ENCODE measurements around the gene ANGPTL2. TPM values are rescaled to one million over a fixed set of nuclear protein-coding genes. Genes with fewer than 3 reads are reported as not detected.
A peak's percentile ranks its signal among the peaks of the same experiment; 100 is the strongest.

Gene ANGPTL2
- total RNA-seq, 1 donor from 2014 or later: 7.7 TPM

DNA sequence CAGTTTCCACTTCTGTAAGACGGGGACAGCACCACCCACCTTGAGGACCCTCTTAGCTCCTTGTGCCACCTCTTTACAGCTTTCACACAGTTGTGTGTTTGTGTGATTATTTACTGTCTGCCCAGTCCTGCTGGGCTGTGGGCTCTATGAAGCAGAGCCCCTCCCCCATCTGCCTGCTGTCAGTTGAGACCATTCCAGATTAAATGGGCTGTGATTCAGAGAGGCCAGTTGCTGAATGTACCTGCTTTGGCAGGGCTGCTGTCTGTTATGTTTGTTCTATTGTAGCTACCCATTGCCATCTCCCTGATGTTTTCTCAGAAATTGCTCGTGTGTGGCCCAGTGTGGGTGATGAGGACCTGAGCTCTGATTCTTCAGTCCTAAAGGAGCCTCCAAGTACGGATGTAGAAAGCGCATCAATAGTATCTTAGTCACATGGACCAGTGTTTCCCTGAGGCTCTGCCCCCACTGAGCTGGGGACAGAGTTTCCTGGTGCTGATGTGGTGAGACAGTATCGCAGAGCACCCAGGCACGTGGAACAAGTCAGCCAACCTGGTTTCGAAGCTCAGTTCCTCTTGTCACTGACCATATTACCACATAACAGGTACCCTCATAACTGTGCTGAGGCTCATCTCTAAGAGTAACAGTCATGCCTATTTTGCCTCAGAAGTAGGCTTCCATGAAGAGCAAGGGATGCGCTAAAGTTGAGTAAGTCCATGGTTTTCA is 3.7 kb downstream of the ANGPTL2 start:
- no peak for DNase-seq (ENCODE audit: low read depth in 2 of 2)

DNA sequence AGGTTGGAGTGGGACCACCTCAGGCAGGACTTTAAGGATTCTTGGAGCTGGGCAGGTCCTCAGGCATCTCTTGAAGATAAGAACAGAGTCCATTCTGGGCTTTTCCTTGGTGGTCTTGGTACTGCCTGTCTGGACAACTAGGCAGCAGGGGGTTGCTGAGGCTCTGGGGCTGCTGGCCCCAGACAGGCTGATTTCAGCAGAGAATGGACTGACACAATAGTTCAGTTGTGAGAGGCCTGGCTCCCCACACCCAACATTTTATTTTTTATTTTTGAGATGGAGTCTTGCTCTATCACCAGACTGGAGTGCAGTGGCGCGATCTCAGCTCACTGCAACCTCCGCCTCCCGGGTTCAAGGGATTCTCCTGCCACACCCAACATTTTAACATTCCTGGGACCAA is 4.6 kb downstream of the ANGPTL2 start:
- no peak for DNase-seq (ENCODE audit: low read depth in 2 of 2)

DNA sequence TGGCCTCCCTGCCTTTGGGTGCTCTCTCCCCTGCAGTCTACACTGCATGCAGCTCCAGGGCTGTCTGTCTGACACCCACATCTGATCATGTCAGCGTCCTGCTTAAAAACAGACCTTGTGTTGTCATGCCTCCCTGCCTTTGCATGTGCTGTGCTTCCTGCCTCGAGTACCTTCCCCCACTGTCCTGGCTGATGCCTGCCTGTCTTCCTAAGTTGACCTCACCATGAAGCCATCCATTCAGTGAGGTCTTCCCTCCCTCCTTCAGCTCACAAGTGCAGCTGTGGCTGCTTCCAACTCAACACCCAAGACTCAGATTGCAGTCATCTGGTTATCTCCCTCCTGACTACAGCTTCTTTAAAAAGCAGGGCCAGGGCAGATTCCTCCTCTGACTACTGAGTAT is 5.5 kb downstream of the ANGPTL2 start:
- DNase-seq (ENCODE audit: low read depth in 2 of 2): no peak

DNA sequence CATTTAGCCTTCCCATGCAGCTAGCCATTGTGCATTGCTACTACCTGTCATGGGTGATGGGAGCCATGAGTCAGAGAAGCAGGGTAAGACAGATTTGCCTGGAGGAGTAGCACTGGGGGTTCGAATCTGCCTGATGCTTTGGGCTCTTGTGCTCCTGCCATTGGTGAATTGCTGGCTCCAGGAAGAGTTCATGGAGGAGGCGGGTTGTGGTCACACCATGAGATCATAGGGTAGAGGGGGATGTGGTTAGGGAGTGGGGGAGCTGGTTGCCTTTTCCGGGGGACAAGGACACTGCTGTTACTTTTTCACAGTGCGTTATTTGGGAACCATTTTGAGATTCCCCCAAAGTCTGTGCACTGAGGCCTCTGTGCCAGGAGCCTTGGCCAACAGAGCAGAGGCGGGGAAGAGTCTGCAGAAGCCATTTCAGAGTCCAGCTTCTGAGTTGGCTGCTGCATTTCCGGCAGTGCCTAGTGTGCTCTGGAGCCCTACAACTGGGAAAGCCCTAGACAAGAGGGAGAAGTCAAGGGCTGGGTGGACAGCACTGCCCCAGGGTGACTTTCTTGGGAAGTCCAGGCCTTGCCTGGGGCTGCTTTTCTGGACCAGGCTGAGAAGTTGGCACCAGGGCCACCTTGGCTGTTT is 6.2 kb downstream of the ANGPTL2 start:
- no peak for DNase-seq (ENCODE audit: low read depth in 2 of 2)

DNA sequence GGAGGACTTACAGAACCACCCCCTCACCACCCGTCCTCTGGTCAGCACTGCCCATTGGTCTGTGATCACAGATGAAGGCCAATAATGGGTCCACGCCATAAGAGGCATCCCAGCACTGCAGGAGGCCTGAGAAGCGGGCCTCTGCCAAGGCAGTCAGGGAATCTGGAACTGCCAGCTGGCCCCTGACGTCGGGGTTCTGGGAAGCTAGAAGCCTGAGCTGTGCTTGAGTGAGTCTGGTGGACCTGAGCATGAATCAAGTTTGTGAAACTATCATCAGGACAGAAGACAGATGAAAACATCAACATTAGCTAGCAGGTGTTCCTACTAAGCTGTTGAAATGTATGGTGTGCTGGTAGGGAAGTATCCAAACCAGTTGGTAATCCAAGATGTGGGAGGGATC is 7.8 kb downstream of the ANGPTL2 start:
- DNase-seq (ENCODE audit: low read depth in 2 of 2): no peak

DNA sequence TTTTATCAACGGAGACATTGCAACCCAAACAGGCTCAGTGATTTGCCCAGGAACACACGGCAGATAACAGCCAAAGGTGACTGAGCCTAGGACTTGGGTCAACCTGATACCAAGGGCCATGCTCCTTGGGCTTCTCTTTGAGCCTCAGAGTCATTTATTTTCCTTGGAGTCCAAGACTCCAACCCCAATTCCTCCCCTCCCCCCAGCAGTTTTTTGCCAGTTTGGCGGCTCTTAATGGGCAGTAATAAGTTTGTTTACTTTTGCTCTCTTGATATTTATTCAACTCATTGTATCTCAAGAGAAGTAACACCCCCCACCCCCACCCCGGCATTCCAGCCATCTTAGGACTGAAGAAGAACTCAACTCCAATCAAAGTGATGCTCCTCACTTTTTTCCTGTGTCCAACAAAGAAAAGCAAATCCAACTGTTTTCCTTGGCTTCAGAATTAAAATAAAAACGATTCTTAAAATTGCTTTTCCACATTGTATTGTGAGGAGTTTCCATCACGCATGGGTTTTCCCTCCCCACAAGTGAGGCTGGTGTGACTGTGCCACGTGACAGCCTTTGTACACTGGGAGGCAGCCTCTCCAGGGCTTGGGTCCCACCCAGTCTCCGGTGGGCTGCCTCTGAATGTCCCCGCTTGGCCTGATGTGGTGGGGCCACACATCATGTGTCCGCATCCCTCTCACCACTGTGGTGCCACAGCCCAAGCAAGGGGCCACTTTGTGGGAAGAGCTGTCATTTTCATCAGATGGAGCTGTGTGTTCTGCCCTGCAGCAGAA is 9.1 kb downstream of the ANGPTL2 start:
- DNase-seq (ENCODE audit: low read depth in 2 of 2): peak; percentile 17 to 45

DNA sequence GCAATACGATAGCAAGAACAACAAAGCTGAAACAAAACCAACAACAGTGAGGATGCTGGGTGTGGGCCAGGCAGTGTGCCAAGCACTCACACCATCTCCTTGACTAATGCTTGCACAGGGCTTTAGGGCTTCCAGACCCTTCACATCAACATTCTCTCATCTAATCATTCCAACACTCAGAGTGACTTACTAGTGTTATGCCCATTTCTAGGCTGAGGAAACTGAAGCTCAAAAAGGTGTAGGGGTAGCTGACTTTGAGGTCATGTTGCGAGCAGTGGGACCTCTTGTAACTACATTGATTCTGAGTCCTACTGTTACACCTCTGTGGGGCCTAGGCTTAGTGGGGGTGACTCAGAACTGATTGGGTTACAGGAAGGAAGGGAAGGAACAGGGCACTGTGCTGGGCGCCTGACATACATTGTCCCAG is 9.7 kb downstream of the ANGPTL2 start:
- peak in 1 of 2 donors; percentile 59 for DNase-seq (ENCODE audit: low read depth in 2 of 2)

DNA sequence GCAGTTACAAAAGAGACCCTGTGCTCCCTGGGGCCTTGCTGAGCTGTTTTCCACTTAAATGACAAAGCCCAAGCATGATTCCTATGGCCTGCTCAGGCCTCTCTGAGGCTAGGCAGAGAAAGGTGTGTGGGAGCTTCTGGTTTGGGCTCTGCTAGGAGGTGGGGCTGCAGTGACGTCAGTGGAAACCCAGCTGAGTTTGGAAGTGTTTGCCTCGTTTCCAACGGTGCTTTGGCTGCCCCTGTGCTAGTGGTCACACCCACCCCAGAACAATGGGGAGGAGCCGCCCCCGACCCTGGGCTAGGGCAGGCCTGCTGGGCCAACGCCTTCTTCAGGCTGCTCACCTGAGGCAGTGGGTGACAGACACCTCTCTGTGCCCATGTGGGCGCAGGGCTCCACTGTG is 10.4 kb downstream of the ANGPTL2 start:
- DNase-seq (ENCODE audit: low read depth in 2 of 2): peak in 1 of 2 donors; percentile 20

DNA sequence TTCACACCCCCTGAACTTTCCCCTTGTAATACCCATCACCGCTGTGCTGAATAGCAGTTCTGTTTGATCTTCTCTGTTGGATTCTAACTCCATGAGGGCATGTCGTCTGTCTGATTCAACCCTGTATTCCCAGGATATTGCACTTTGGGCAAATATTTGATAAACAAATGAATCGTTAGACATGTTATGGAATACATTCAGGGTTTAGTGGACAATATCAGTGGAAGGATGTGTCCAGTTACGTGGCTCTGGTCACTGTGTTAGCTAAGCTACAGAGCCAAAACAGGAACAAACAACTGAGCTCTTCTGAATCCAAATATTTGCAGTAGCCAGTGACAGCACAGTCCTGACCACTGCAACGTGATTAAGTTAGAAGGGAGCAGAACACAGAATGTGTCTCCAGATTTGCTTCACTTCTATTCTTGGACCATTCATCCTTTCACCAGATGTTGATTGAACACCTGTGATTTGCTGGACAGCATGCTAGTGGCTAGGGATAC is 13.2 kb downstream of the ANGPTL2 start:
- no peak for DNase-seq (ENCODE audit: low read depth in 2 of 2)

DNA sequence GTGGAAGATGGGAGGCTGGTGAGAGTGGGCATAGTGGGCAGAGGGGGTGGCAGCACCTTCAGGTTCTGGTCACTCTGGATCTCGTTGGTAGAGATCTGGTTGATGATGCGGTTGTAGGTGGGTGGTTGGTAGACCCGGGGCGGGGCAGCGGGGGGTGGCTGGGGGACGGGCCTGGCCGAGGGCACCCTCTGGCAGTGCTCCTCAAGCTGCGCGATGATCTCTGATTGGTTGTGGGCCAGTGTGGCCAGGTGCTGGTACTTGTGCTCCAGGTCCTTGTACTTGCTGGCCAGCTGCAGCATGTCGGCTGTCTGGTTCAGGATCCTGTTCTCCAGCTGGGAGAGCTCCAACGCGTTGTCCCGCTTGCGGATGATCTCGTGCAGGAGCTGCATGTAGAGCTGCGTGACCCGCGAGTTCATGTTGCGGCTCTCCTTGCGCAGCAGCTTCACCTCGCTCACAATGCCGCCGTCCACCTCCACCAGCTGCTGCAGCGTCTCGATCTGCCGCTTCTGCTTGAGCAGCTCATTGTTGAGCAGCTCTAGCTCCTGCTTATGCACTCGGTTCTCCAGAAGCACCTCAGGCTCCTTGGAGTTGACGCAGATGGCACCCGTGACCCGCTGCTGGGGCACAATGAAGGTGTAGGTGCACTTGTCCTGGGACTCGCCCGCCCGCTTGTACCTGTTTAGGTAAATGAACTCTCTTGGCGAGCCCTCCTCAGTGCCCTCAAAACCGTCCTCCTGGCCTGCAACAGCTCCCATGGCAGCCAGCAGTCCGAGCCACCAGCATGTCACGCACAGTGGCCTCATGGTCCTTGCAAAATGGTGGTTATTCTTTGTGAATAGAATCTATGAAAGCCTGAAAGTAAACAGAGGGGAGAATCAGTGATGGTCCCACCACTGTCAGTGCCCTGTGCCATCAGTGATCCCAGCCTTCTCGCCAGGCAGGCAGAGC is 14.2 kb downstream of the ANGPTL2 start:
- DNase-seq (ENCODE audit: low read depth in 2 of 2): no peak

DNA sequence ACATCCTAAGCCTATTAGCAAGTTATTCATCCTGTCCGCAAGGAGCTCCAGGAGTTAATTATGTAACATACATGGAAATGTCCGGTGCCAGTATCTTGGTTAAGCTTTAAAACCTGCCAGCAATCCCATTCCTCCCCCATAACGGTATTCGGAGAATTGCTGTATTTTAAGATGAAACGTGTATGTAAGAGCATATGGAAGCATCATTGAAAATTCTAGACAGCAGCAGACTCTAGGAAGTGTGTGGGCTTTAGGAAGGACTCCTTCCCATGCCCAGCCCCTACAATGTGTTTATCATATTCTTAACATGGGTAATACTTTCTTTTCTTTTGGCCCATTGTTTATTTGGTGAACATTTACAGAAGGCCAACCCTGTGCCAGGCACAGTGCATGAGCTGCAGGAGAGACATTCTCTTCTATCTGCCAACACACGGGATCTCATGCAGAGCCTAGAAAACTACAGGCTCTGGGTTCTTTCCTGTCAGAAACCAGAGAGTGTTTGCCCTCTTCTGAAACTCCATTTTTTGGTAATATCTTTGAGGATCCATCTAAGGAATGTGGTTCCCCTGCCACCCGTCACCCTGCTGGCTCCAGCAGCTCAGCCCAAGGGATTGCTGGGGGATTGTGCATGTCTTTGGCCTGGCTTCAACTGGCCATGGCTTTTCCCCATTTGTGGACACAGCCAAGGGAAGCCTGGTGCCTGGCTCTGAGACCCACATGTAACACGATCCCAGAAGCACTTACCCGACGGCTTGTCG is 15.1 kb downstream of the ANGPTL2 start:
- DNase-seq (ENCODE audit: low read depth in 2 of 2): no peak

DNA sequence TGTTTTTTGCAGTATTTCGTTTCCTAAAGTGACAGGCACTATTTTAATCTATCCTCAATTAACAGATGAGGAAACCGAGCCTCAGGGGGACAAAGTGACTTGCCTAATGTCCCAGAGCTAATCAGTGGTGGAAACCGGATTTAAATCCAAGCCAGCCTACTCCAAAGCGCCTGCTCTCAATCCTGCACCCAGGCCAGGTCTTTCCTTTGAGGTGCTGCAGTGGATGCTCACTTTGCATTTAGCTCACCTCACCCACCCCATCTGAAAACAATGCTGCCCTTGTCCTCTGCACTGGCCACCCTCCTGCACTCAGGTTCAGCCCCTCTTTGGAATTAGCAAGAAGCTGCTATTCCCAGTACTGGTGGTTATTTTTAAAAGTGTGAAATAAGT is 16.0 kb downstream of the ANGPTL2 start:
- DNase-seq (ENCODE audit: low read depth in 2 of 2): no peak

DNA sequence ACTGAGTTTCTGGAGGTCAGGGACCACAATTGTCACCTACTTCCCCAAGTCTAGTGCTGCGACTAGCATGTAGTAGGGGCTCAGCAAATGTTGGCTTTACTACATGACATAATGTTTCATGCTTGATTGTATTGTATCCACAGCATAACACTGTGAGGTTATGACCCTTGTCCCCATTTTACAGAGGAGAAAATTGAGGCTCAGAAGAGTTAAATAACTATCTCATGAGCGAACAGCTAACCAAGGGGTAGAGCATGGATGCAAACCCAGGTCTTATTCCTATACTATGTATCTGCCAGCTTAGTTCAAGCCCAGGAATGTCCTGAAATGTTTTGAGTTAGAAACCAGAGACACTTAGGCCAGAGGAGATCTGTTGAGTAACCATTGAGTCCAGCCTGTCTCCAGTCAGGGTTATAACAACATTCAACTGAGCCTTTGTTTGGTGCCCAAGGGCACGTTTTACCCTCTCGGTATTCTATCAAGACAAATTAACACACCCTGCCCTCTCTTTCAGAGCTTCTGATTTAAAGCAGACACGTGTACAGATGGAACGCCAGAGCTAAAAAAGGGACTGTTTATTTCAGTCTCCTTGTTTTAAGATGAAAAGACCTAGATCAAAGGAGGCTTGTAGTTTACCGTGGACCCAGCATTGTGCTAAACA is 16.5 kb downstream of the ANGPTL2 start:
- DNase-seq (ENCODE audit: low read depth in 2 of 2): no peak

DNA sequence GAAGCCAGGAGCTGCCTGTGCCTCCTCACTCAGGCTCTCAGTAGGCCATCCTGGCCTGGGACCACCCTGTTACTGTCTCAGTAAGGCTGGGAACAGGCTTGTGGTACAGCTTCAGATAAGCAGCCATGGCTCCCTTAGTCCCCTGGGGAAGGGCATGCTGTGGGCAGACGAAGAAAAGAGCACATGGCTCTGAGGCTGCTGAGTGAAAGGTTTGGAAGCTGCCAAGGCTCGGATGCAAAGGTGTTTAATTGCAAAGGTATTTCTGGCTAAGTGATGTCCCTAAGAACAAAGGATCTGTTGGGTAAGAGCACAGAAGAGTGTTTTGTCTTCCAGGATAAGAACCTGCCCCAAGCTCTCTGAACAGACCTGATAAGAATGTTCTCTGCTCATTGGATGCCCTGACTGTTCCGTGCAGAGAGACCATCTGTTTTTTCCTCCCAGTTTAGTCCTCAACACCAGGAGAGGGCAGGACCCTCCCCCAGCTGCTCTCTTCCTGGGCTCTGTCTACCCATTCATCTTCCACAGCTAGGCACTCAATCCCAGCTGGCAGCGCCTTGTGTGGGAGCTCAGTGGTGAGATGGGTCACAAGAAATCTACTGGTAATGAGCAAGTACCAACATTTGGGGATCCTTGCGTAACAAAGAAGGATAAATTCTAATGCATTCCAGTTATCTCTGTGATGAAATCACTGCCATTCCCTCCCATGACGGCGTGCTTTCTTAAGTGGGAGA is 17.7 kb downstream of the ANGPTL2 start:
- DNase-seq (ENCODE audit: low read depth in 2 of 2): no peak

DNA sequence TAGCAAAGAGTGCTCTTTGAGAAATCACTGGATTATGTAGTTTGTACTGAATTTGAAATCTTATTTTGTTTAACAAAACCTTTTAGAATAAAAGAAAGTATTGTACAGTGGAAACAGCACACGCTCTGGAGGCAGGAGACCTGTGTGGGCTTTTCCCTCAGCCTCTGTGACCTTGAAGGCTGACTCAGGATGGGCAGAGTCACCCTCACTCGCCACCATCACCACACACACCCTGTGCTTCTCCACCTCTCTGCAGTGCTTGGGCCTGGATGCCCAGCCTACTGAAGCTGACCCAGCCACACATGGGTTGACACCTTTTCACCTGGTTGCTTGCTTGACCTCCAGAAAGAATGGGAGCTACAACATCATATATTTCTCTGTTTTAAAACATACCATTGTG is 19.6 kb downstream of the ANGPTL2 start:
- DNase-seq (ENCODE audit: low read depth in 2 of 2): no peak

DNA sequence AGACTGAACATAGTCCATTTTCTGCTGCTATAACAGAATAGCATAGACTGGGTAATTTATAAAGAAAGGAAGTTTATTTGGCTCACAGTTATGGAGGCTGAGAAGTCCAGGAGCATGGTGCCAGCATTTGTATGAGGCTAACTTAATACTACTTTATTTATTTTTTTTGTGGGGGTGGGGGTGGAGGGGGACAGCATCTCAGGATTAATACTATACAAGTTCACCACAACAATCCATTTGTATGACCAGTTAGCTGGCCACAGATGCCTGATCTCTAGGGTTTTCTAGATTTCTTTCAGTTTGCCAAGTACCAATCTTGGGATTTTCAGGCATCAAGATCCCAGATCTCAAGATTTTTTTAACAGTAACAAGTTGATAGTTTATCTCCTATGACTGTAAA is 20.3 kb downstream of the ANGPTL2 start:
- no peak for DNase-seq (ENCODE audit: low read depth in 2 of 2)

DNA sequence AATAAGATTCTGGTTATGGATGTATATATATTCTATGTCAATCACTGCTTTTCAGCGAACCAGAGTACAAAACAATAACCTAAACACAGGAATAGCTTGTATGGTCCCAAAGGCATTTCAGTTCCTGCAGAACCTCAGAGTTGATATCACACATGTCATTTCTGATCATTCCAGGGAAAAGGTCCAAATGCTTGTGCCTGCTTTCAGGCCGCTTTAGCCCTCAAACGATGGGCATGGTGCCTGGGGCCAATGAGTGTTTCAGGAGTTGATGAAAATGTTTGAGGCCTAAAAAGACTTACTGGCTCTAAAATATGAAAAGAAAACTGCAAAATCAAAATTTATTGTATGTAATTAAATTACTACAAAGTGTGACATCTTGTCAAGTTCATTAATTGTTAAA is 22.8 kb downstream of the ANGPTL2 start:
- DNase-seq (ENCODE audit: low read depth in 2 of 2): no peak

DNA sequence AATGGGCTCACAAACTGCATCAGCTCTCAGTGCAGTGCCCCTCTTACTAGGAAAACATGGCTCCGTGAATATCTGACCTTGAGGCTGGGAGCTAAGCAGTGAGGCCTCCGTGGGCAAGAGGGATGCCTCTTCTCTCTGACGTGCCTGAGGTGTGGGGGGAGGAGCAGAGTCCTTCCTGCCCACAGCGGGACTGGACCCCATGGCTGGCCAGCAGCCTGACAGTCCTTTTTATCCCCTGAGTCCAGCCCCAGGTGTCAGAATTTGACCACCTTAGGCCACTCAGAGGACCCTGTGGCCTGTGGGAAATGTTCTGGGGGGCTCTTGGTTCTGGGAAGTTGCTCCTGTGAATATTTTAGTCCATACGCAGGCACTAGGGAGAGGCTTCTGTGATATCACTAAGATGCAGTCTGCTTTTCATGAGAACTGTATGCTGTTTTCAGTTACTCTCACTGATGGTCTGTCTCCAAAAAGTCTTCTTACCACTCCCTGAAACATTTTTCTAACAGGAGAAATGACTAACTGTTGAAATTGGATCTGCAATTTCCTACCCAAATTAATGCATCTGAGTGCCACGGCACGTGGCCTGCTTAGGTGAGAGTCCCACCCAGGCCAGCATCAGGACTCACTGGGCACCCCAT is 23.4 kb downstream of the ANGPTL2 start:
- DNase-seq (ENCODE audit: low read depth in 2 of 2): no peak

DNA sequence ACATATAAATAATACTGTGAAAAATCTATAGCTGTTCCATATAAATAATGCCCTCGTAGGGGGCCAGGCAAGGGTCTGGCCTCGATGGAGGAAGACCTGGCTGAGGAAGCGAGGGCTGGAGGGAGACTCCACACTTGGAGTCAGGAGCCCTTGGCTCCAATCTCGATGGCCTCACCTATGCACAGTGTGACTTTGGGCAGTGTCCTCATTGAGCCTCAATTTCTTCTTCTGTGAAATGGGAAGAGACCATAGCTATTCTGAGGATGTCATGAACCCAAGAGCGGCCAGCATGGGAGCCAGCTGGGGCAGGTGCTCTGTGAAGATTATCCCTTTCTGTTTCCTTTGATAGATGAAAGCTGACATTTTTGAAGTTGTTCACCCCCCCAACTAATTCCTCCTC is 24.8 kb downstream of the ANGPTL2 start:
- no peak for DNase-seq (ENCODE audit: low read depth in 2 of 2)

Measured in dermis microvascular lymphatic vessel endothelial cell (primary cell).